Measurements from ENCODE around the gene BCAR1.

- TF ChIP-seq, protein P1, sequence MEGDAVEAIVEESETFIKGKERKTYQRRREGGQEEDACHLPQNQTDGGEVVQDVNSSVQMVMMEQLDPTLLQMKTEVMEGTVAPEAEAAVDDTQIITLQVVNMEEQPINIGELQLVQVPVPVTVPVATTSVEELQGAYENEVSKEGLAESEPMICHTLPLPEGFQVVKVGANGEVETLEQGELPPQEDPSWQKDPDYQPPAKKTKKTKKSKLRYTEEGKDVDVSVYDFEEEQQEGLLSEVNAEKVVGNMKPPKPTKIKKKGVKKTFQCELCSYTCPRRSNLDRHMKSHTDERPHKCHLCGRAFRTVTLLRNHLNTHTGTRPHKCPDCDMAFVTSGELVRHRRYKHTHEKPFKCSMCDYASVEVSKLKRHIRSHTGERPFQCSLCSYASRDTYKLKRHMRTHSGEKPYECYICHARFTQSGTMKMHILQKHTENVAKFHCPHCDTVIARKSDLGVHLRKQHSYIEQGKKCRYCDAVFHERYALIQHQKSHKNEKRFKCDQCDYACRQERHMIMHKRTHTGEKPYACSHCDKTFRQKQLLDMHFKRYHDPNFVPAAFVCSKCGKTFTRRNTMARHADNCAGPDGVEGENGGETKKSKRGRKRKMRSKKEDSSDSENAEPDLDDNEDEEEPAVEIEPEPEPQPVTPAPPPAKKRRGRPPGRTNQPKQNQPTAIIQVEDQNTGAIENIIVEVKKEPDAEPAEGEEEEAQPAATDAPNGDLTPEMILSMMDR (IDR thresholded peaks at IDR 0.05): no peak
- TF ChIP-seq REST (IDR thresholded peaks at IDR 0.05; ENCODE audit: insufficient read depth in 1 of 2, low read depth in 2 of 2, low read length in 1 of 2): no peak
These were observed 48.3 kb downstream of the BCAR1 start for GRCh38 chr16:75203096-75203495.

Data from Panc1 (cell line).